Measurements from ENCODE around the gene AMOTL1. TPM values are rescaled to one million over a fixed set of nuclear protein-coding genes. Genes with fewer than 3 reads are reported as not detected.

AMOTL1 gene
- total RNA-seq, 2 donors from 2014 or later, result 3.1 to 13.9 TPM

DNA sequence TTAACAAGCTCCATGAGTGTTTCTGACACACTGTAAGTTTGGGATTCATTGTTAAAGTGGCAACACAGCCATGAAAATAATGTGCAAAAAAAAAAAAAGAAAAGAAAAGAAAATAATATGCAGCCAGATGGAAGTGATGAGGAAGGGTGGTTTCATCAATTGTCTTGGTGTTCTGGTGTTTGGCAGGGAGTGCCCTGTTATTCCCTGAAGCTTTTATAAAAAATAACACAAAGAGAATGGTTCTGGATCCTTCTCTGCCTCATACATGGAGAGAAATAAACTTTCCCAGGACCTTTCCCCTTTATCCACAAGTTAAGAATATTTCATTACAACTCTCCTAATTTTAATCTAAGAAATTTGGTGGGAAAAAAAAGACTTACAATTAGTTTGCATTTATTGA lies 16.7 kb downstream of the AMOTL1 start:
- Histone ChIP-seq H3K4me1 (peaks cover 3% of the 10 kb centered on the region), H3K4me3 (no peak overlapping the region), H3K9me3 (no peaks in the 10 kb centered on the region), H3K27me3 (no peaks in the 10 kb centered on the region), H3K9ac (ENCODE audit: low read depth in 2 of 2, low read length in 2 of 2) (no peak overlapping the region), H3K36me3 (no peaks in the 10 kb centered on the region), H3K27ac (no peak overlapping the region)
- TF ChIP-seq, protein P1, sequence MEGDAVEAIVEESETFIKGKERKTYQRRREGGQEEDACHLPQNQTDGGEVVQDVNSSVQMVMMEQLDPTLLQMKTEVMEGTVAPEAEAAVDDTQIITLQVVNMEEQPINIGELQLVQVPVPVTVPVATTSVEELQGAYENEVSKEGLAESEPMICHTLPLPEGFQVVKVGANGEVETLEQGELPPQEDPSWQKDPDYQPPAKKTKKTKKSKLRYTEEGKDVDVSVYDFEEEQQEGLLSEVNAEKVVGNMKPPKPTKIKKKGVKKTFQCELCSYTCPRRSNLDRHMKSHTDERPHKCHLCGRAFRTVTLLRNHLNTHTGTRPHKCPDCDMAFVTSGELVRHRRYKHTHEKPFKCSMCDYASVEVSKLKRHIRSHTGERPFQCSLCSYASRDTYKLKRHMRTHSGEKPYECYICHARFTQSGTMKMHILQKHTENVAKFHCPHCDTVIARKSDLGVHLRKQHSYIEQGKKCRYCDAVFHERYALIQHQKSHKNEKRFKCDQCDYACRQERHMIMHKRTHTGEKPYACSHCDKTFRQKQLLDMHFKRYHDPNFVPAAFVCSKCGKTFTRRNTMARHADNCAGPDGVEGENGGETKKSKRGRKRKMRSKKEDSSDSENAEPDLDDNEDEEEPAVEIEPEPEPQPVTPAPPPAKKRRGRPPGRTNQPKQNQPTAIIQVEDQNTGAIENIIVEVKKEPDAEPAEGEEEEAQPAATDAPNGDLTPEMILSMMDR (IDR thresholded peaks at IDR 0.05), result no peak
- intact Hi-C loops (cut with DNase I), result no loop called here
- DNase-seq, result no peak

DNA sequence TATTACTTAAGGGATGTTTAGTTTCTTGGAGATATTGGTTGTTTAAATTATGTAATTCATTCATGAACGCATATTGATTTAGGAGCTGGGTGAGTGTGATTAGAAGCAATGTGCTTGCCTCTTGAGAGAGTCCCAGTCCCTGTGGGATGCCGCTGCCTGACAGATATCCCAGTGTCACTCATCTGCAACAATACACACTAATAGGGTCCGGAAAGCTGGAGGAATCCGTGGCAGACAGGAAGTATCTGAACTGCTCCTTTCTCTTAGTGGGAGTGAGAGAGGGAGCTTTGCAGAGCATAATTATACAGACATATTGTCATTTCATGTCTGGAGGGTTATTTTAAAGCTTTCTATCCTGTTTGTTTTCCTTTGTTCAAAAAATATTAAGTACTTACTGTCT lies 17.4 kb downstream of the AMOTL1 start:
- DNase-seq, result no peak
- Histone ChIP-seq H3K4me3 (no peak overlapping the region), H3K9ac (ENCODE audit: low read depth in 2 of 2, low read length in 2 of 2) (no peak overlapping the region), H3K27me3 (no peaks in the 10 kb centered on the region), H3K27ac (no peak overlapping the region), H3K4me1 (peaks cover 3% of the 10 kb centered on the region), H3K9me3 (no peaks in the 10 kb centered on the region), H3K36me3 (no peaks in the 10 kb centered on the region)
- intact Hi-C loops (cut with DNase I), result no loop called here
- TF ChIP-seq, protein P1 (IDR thresholded peaks at IDR 0.05), result no peak

DNA sequence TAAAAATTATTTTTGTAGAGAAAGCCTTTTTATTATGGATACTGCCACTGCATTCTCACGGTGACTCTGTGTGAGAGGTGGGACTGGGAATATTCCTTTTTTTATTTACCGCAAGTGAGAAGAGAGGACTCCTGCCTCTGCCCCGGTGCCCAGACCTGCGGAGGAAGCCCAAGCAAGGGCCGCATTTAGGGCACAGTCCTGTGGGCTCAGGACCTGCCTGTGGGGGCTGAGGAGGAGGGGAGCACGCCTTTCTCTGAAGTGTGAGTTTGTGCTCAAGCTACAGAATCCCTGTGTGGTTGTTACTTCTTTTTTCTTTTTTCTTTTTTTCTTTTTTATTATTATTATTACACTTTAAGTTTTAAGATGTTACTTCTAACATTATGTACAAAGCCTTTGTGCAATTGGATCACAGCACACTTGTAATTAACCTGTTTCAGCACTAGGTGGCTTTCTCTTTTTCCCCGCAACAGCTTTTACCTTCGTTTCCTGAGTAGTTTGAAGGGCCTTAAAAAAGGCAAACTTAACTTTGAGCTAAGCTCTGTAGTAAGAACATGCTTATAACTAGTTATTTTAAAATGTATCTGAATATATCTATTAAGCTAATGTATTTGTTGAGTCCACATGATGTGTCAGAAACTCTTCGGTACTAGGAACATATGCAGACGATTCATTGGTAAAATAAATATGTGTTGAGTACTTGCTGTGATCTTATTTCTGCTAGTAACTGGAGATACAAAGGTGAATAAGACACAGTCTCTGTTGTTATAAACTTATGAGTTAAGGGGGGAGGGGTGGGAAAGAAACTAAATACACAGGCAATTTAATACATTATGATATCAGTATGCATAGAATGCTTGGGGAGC lies 18.3 kb downstream of the AMOTL1 start:
- no peak overlapping the region for H3K4me3 ChIP-seq
- no peaks in the 10 kb centered on the region for H3K9me3 ChIP-seq
- H3K9ac ChIP-seq (ENCODE audit: low read depth in 2 of 2, low read length in 2 of 2), result no peak overlapping the region
- no peak for DNase-seq
- H3K36me3 ChIP-seq, result no peaks in the 10 kb centered on the region
- no peak overlapping the region for H3K27ac ChIP-seq
- peaks cover 3% of the 10 kb centered on the region for H3K4me1 ChIP-seq
- H3K27me3 ChIP-seq, result no peaks in the 10 kb centered on the region
- TF ChIP-seq, protein P1 (IDR thresholded peaks at IDR 0.05), result peak; percentile 56
- intact Hi-C loops (cut with DNase I), result no loop called here

DNA sequence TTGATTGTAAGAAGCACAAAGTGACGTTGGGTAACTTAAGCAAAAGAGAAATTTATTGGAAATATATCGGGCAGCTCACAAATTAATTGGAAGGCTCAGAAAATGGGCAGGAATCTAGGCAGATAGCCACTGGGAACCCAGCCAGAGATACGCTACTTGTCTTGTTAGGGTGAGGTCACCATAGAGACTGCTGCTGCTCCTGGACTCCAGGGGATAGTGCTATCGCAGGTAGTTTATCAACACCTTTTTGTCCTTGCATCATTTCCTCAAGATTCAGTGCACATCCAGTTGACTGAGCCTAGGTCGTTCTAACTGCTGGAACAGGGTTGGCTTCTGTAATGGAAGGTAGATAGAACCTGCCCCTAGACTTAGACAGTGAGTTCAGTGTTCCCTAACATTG lies 19.6 kb downstream of the AMOTL1 start:
- TF ChIP-seq, protein P1 (IDR thresholded peaks at IDR 0.05), result no peak
- no peak overlapping the region for H3K4me3 ChIP-seq
- H3K4me1 ChIP-seq, result peaks cover 3% of the 10 kb centered on the region
- intact Hi-C loops (cut with DNase I), result no loop called here
- no peak for DNase-seq
- no peak overlapping the region for H3K9ac ChIP-seq (ENCODE audit: low read depth in 2 of 2, low read length in 2 of 2)
- no peaks in the 10 kb centered on the region for H3K36me3 ChIP-seq
- H3K27me3 ChIP-seq, result no peaks in the 10 kb centered on the region
- H3K9me3 ChIP-seq, result no peaks in the 10 kb centered on the region
- H3K27ac ChIP-seq, result no peak overlapping the region

DNA sequence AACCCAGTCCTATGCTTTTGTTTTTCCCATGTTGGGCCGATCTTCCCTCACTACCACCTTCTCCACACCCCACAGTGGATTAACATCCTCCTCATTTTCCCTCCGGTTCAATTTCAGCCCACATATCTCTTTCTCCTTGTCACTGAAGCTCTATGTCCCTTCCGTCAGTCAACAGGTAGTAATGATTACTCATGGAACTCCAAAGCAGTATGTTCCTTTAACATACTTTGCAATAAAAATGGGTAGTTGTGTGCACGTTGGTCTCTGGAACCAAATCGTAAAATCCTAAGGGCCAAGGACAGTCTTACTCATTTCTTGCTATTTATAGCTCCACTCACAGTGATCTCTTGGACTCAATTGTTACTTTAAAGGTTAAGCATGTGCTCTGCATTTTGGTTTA lies 20.2 kb downstream of the AMOTL1 start:
- TF ChIP-seq, protein P1 (IDR thresholded peaks at IDR 0.05), result no peak
- Histone ChIP-seq H3K4me3 (no peak overlapping the region), H3K27ac (no peak overlapping the region), H3K4me1 (peaks cover 3% of the 10 kb centered on the region), H3K27me3 (no peaks in the 10 kb centered on the region), H3K36me3 (no peaks in the 10 kb centered on the region), H3K9me3 (no peaks in the 10 kb centered on the region), H3K9ac (ENCODE audit: low read depth in 2 of 2, low read length in 2 of 2) (no peak overlapping the region)
- intact Hi-C loops (cut with DNase I), result no loop called here
- DNase-seq, result no peak
